Fibroblast of mammary gland (primary cell): ENCODE measurements around the gene TIMM10.

Experiments
- DNase-seq: peaks from one replicate; pipeline ENCODE4 v3.0.0-alpha.2; 2010; ENCODE audit warnings: low read depth
- H3K4me3 ChIP-seq: 2 replicates; pipeline ENCODE4 v1.5.1; 2011; ENCODE audit warnings: low read depth, mild to moderate bottlenecking, low read length, moderate library complexity; ENCODE audit not compliant: control insufficient read depth
- CTCF ChIP-seq: conservative IDR thresholded peaks from 2 replicates; pipeline ENCODE4 v1.5.1; 2011; ENCODE audit warnings: low read depth, low read length, inconsistent platforms; ENCODE audit not compliant: control insufficient read depth, insufficient read depth

Gene TIMM10

GRCh38 chr11:57566005-57566904, 35.7 kb upstream of the TIMM10 start:
- no peak for TF ChIP-seq CTCF
- H3K4me3 ChIP-seq, result peak overlapping the region; percentile 81
- DNase-seq, result peak; percentile 58

GRCh38 chr11:57562596-57562995, 32.0 kb upstream of the TIMM10 start:
- no peak for TF ChIP-seq CTCF
- H3K4me3 ChIP-seq, result no peak overlapping the region
- DNase-seq, result no peak

GRCh38 chr11:57560146-57560545, 29.6 kb upstream of the TIMM10 start:
- TF ChIP-seq CTCF, result no peak
- DNase-seq, result no peak
- no peak overlapping the region for H3K4me3 ChIP-seq

GRCh38 chr11:57556041-57556440, 25.5 kb upstream of the TIMM10 start:
- no peak for TF ChIP-seq CTCF
- no peak overlapping the region for H3K4me3 ChIP-seq
- DNase-seq, result no peak

GRCh38 chr11:57555393-57555792, 24.8 kb upstream of the TIMM10 start:
- no peak for DNase-seq
- TF ChIP-seq CTCF, result no peak
- no peak overlapping the region for H3K4me3 ChIP-seq

GRCh38 chr11:57552479-57552878, 21.9 kb upstream of the TIMM10 start:
- no peak overlapping the region for H3K4me3 ChIP-seq
- no peak for TF ChIP-seq CTCF
- DNase-seq, result no peak
